Measurements from ENCODE around the gene GPX4. TPM values are rescaled to one million over a fixed set of nuclear protein-coding genes. Genes with fewer than 3 reads are reported as not detected.
A peak's percentile ranks its signal among the peaks of the same experiment; 100 is the strongest.

The GPX4 gene
- total RNA-seq, 3 donors from 2014 or later = 126 to 187 (median 144) TPM

DNA sequence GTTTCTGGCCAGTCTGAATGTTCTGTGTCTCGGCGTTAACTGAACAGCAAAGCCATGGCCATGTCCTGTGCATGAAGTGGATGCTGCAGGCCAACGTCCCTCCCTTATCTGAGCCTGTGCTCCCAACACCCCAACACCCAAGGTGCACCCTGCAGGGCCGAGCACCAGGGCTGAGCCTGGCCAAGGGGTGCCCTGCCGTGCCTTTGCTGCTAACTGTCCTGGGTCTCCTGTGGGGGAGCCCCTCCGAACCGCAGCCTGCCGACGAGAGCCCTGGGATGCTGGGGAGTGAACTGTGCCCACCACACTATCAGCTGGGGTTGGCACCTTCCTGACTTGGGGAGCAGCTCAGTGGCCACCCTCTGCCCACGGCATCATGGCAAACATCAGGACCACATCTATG, 17.6 kb downstream of the GPX4 start:
- TF ChIP-seq, protein P1, sequence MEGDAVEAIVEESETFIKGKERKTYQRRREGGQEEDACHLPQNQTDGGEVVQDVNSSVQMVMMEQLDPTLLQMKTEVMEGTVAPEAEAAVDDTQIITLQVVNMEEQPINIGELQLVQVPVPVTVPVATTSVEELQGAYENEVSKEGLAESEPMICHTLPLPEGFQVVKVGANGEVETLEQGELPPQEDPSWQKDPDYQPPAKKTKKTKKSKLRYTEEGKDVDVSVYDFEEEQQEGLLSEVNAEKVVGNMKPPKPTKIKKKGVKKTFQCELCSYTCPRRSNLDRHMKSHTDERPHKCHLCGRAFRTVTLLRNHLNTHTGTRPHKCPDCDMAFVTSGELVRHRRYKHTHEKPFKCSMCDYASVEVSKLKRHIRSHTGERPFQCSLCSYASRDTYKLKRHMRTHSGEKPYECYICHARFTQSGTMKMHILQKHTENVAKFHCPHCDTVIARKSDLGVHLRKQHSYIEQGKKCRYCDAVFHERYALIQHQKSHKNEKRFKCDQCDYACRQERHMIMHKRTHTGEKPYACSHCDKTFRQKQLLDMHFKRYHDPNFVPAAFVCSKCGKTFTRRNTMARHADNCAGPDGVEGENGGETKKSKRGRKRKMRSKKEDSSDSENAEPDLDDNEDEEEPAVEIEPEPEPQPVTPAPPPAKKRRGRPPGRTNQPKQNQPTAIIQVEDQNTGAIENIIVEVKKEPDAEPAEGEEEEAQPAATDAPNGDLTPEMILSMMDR (IDR thresholded peaks at IDR 0.05) = no peak
- DNase-seq (no peak), ATAC-seq (no peak)
- H3K4me3 ChIP-seq = no peak overlapping the region
- H3K36me3 ChIP-seq (ENCODE audit: low read depth) = peaks cover 15% of the 10 kb centered on the region
- H3K4me1 ChIP-seq (ENCODE audit: low read depth) = peaks cover 2% of the 10 kb centered on the region
- H3K9me3 ChIP-seq = no peaks in the 10 kb centered on the region
- intact Hi-C loops (cut with DNase I, micrococcal nuclease) = loop anchor here in 1 of 2 donors (10.0 kb wide), 1 partner anchor 53 kb away; the partner anchor contains the start of gene SBNO2

DNA sequence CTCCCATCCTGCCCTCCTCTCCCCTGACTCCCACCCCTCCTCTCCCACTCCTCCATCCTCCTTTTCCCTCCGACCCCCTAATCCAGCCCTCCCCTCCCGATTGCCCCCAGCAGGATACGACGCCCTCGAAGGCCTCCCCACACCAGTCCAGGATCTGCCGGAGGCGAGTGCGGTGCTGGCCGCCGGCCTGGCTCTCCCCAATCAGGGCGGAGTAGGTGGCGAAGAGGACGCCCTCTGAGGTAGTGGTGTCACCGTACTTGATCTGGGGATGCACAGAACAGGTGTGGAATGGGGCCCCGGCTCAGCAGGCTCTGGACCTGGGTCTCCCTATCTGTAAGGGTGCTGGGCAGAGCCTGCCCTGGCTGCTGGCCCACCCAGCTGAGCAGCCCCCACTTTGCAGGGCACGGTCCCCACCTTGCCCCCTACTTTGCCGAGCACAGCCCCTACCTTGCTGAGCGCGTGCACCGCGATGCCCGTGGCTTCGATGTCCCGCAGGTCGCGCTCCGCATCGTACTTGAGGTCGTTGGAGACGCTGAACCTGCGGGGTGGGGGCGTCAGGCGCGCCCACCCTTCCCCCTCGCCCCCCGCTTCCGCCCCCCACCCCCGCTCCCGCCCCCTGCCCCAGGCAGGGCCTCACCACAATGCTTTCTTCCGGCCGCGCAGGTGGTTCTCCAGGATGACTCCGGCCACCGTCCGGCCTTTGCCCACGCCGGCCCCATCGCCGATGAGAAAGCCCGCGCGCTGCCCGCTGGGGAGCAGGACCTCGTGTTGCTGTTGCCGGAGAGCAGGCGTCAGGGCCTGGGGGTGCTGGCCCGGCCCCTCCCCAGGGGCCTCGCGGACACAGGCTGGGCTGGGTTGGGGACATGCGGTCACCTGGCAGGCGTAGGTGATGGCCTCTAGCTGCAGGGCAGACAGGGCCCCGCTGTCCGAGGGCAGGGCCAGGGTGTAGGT, 18.5 kb downstream of the GPX4 start:
- DNase-seq (no peak), ATAC-seq (no peak)
- Histone ChIP-seq H3K4me3 (no peak overlapping the region), H3K9me3 (no peaks in the 10 kb centered on the region), H3K4me1 (ENCODE audit: low read depth) (peaks cover 2% of the 10 kb centered on the region), H3K36me3 (ENCODE audit: low read depth) (peaks cover 19% of the 10 kb centered on the region)
- TF ChIP-seq, protein P1 (IDR thresholded peaks at IDR 0.05) = no peak
- intact Hi-C loops (cut with DNase I, micrococcal nuclease) = loop anchor here in 1 of 2 donors (10.0 kb wide), 1 partner anchor 53 kb away; the partner anchor contains the start of gene SBNO2

DNA sequence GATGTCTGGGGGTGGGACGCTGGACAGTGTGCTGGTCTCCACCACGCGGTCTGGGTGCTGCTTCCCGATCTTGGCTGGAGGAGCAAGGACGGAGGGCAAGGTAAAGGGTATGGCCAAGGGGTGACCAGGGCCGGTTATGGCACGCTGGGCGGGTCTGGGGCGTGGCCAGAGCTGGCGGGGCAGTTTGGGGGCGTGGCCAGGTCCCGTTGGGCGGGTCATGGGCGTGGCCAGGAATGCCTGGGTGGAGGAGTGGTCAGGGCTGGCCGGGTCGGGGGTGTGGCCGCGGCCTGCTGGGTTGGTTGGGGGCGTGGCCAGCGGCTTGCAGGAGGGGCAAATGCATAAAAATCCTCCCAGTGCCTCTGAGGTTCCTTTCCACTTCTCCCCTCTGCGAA, 19.2 kb downstream of the GPX4 start:
- DNase-seq = peak; percentile 78 to 92 (median 88)
- Histone ChIP-seq H3K9me3 (no peaks in the 10 kb centered on the region), H3K4me1 (ENCODE audit: low read depth) (peaks cover 2% of the 10 kb centered on the region), H3K4me3 (no peak overlapping the region), H3K36me3 (ENCODE audit: low read depth) (peaks cover 19% of the 10 kb centered on the region)
- ATAC-seq = peak; percentile 96
- TF ChIP-seq, protein P1 (IDR thresholded peaks at IDR 0.05) = no peak
- intact Hi-C loops (cut with DNase I, micrococcal nuclease) = loop anchor here in 1 of 2 donors (10.0 kb wide), 1 partner anchor 52 kb away; the partner anchor contains the start of gene SBNO2

DNA sequence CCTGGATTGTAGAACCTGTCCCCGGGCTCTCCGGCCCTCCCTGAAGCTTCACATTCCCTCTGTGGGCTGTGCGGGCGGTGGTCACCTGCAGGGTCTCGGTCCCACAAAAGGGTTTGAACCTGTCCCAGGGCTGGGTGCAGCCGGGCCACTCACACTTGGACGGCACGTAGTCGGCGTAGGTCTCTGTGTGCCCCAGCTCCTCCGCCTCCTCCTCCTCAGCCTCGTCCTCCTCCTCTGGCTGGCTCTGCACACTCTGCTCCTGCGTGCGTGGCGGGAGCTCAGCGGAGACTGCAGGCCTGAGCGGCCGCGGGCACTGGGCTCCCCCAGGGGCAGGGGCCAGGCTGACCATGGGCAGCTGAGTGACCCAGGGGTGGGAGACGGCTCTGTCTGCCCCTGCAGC, 19.6 kb downstream of the GPX4 start:
- DNase-seq = peak in 1 of 3 donors; percentile 57
- peaks cover 19% of the 10 kb centered on the region for H3K36me3 ChIP-seq (ENCODE audit: low read depth)
- peaks cover 6% of the 10 kb centered on the region for H3K4me1 ChIP-seq (ENCODE audit: low read depth)
- H3K9me3 ChIP-seq = no peaks in the 10 kb centered on the region
- no peak overlapping the region for H3K4me3 ChIP-seq
- intact Hi-C loops (cut with DNase I, micrococcal nuclease) = loop anchor here in 1 of 2 donors (10.0 kb wide), 1 partner anchor 51 kb away; the partner anchor contains the start of gene SBNO2
- TF ChIP-seq, protein P1 (IDR thresholded peaks at IDR 0.05) = no peak
- ATAC-seq = peak; percentile 2

DNA sequence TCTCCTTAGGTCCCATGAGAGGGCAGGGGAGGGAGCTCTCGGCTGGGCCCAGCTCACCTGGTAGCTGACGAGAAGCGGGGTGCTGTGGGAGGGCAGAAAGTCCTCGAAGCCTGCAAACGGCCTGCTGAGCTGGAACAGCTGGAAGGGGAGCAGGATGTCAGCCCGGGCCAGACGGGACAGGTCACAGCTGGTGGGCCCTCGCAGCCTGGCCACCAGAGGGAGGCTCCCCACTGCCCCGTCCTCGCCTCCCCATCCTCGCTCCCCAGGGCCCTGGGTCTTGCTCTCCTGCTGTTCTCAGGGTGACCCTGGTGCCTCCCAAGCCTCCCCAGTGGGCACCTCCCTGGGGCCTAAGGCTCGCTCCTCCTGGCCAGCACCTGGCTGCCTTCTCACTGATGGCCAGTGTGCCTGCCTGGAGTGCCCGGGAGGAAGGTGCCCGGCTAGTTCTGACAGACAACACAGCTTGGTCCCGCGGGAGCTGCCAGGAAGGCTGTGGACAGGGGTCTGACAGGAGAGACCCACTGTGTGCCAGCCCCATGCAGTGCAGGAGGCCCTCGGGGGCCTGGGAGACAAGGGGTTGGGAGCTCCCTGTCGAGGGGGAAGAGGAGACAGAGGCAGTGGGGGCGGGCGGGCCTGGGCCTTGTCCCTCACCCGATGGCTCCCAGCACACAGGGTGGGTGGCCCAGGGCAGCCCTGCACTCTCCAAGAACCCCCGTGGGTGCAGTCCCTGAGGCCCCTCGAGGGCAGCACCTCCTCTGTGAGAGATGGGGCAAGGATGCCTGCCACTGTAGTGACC, 20.3 kb downstream of the GPX4 start:
- no peak for ATAC-seq
- Histone ChIP-seq H3K36me3 (ENCODE audit: low read depth) (peaks cover 19% of the 10 kb centered on the region), H3K4me1 (ENCODE audit: low read depth) (peaks cover 6% of the 10 kb centered on the region), H3K4me3 (no peak overlapping the region), H3K9me3 (no peaks in the 10 kb centered on the region)
- DNase-seq = no peak
- TF ChIP-seq, protein P1 (IDR thresholded peaks at IDR 0.05) = no peak
- intact Hi-C loops (cut with DNase I, micrococcal nuclease) = loop anchor here in 1 of 2 donors (10.0 kb wide), 1 partner anchor 51 kb away; the partner anchor contains the start of gene SBNO2

Measured in mucosa of descending colon (tissue), 3 donors.